ENCODE results near the gene ACSL1.

- TF ChIP-seq CTCF (IDR thresholded peaks at IDR 0.05; ENCODE audit: low read depth, low read length), result no peak
- TF ChIP-seq POLR2A (IDR thresholded peaks at IDR 0.05; ENCODE audit: extremely low read depth, insufficient read length), result no peak
- no peak for TF ChIP-seq MAX (IDR thresholded peaks at IDR 0.05; ENCODE audit: low read depth, low read length)
These were observed 77.5 kb downstream of the ACSL1 start for GRCh38 chr4:184748251-184748652.

Data from NB4 (cell line).